ENCODE data around the gene QRFP.

QRFP gene

GRCh38 chr9:130847306-130848217, 49.0 kb downstream of the QRFP start:
- DNase-seq (ENCODE audit: low read depth) = peak; percentile 100
- TF ChIP-seq CTCF (IDR thresholded peaks at IDR 0.05; ENCODE audit: control insufficient read depth, insufficient read depth, low read depth, low read length, missing control alignments) = peak; percentile 43
- no peak overlapping the region for H3K4me3 ChIP-seq (ENCODE audit: control insufficient read depth, low read depth, low read length)

- DNase-seq (ENCODE audit: low read depth) = no peak
- H3K4me3 ChIP-seq (ENCODE audit: control insufficient read depth, low read depth, low read length) = peak overlapping the region; percentile 8
- TF ChIP-seq CTCF (IDR thresholded peaks at IDR 0.05; ENCODE audit: control insufficient read depth, insufficient read depth, low read depth, low read length, missing control alignments) = no peak
Observed at GRCh38 chr9:130846487-130847305, 49.9 kb downstream of the QRFP start.

GRCh38 chr9:130845901-130846481, 50.6 kb downstream of the QRFP start:
- no peak for TF ChIP-seq CTCF (IDR thresholded peaks at IDR 0.05; ENCODE audit: control insufficient read depth, insufficient read depth, low read depth, low read length, missing control alignments)
- H3K4me3 ChIP-seq (ENCODE audit: control insufficient read depth, low read depth, low read length) = peak overlapping the region; percentile 11; the same call in 1 of the 2 replicates
- no peak for DNase-seq (ENCODE audit: low read depth)

- DNase-seq (ENCODE audit: low read depth) = no peak
- TF ChIP-seq CTCF (IDR thresholded peaks at IDR 0.05; ENCODE audit: control insufficient read depth, insufficient read depth, low read depth, low read length, missing control alignments) = no peak
- H3K4me3 ChIP-seq (ENCODE audit: control insufficient read depth, low read depth, low read length) = no peak overlapping the region
Observed at GRCh38 chr9:130845254-130845653, 51.4 kb downstream of the QRFP start.

GRCh38 chr9:130844044-130844451, 52.6 kb downstream of the QRFP start:
- H3K4me3 ChIP-seq (ENCODE audit: control insufficient read depth, low read depth, low read length) = no peak overlapping the region
- TF ChIP-seq CTCF (IDR thresholded peaks at IDR 0.05; ENCODE audit: control insufficient read depth, insufficient read depth, low read depth, low read length, missing control alignments) = no peak
- no peak for DNase-seq (ENCODE audit: low read depth)

All from AG09309 (cell line).